ENCODE results near the gene CBX2.

The CBX2 gene

DNA sequence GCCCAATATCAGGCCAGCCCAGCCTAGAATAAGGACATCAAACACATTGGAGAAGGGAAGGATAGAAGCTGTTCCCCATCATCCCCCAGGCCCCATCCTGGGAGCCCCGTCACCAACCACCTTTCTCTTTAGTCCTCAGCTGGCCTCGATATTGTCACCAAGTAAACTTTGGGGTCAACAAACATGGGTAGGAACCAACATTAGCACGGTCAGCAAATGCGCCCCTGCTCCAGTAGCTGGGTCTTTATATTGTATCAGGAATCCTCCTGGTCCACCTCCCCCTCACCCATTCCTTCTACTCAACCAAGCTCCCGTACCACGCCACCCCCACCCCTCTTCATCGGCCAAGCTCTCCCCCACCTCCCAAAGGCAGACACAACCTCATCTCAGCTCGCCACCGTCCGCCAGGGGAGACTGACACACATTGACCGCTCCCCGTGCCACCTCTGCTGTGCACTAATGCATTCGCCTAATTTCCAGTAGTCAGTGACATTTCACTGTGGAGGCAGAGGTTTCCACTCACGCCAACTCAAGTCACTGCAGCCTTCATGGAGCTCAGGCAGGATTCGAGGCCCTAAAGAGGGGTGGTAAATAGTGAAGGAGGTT is 20.7 kb upstream of the CBX2 start:
- TF ChIP-seq, protein P1, sequence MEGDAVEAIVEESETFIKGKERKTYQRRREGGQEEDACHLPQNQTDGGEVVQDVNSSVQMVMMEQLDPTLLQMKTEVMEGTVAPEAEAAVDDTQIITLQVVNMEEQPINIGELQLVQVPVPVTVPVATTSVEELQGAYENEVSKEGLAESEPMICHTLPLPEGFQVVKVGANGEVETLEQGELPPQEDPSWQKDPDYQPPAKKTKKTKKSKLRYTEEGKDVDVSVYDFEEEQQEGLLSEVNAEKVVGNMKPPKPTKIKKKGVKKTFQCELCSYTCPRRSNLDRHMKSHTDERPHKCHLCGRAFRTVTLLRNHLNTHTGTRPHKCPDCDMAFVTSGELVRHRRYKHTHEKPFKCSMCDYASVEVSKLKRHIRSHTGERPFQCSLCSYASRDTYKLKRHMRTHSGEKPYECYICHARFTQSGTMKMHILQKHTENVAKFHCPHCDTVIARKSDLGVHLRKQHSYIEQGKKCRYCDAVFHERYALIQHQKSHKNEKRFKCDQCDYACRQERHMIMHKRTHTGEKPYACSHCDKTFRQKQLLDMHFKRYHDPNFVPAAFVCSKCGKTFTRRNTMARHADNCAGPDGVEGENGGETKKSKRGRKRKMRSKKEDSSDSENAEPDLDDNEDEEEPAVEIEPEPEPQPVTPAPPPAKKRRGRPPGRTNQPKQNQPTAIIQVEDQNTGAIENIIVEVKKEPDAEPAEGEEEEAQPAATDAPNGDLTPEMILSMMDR (IDR thresholded peaks at IDR 0.05; ENCODE audit: low read depth, low read length, missing control alignments) = no peak
- in situ Hi-C loops (cut with HindIII; ENCODE audit: low pct_ligation_motif_present, low sequenced_read_pairs) = no loop called here
- no peak overlapping the region for H3K4me3 ChIP-seq (ENCODE audit: low read depth, low read length)
- H3K27me3 ChIP-seq (replicated peaks) = peaks cover 1% of the 10 kb centered on the region
- H3K36me3 ChIP-seq (replicated peaks) = no peaks in the 10 kb centered on the region
- H3K27ac ChIP-seq = no peak overlapping the region
- DNase-seq = no peak

DNA sequence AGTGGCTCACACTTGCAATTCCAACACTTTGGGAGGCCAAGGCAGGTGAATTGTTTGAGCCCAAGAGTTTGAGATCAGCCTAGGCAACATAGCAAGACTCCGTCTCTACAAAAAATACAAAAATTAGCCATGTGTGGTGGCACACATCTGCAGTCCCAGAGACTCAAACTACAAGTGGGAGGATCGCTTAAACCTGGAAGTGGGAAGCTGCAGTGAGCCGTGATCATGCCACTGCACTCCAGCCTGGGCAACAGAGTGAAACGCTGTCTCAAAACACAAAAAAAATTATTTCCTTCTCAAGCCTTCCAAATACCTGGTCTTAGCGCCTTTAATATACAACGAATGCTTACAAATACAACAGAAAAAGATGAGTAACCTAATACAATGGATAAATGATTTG is 19.7 kb upstream of the CBX2 start:
- in situ Hi-C loops (cut with HindIII; ENCODE audit: low pct_ligation_motif_present, low sequenced_read_pairs) = no loop called here
- Histone ChIP-seq H3K27ac (no peak overlapping the region), H3K4me3 (ENCODE audit: low read depth, low read length) (no peak overlapping the region), H3K27me3 (replicated peaks) (peaks cover 1% of the 10 kb centered on the region), H3K36me3 (replicated peaks) (no peaks in the 10 kb centered on the region)
- DNase-seq = no peak
- TF ChIP-seq, protein P1 (IDR thresholded peaks at IDR 0.05; ENCODE audit: low read depth, low read length, missing control alignments) = no peak

DNA sequence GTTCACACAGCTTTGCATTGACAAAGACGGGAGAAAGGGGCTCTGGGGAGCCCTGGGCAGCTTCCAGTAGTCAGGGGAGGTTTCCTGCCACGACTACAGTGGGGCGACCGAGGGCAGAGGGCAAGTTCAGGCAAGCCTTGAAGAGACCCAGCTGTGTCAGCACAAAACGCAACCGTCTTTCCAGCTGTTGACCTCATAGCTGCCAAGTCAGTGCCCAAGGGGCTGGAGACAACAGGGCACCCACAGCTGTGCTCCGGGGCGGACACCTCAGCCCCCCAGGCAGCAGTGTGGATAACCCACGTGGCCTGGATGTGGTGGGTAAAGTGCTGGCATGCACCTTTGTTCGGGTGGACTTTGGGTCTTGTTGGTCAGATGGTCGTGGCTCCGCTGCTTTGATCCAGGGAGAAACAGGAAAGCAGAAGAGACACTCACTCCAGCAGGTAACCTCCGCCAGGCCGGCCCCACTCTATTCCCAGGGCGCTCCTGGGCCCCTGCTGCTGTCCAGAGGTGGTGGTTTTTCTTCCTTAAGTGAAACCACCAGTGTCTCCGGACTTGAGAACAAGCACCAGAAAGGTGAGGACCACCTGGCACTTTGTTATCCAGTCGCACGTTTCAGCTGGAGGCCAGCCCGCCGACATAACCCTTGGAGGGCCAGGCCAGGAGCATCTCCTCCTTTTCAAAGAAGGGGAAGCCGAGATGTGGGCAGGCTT is 17.6 kb upstream of the CBX2 start:
- DNase-seq = no peak
- H3K27me3 ChIP-seq (replicated peaks) = no peaks in the 10 kb centered on the region
- H3K27ac ChIP-seq = no peak overlapping the region
- no peaks in the 10 kb centered on the region for H3K36me3 ChIP-seq (replicated peaks)
- in situ Hi-C loops (cut with HindIII; ENCODE audit: low pct_ligation_motif_present, low sequenced_read_pairs) = no loop called here
- TF ChIP-seq, protein P1 (IDR thresholded peaks at IDR 0.05; ENCODE audit: low read depth, low read length, missing control alignments) = no peak
- H3K4me3 ChIP-seq (ENCODE audit: low read depth, low read length) = no peak overlapping the region

DNA sequence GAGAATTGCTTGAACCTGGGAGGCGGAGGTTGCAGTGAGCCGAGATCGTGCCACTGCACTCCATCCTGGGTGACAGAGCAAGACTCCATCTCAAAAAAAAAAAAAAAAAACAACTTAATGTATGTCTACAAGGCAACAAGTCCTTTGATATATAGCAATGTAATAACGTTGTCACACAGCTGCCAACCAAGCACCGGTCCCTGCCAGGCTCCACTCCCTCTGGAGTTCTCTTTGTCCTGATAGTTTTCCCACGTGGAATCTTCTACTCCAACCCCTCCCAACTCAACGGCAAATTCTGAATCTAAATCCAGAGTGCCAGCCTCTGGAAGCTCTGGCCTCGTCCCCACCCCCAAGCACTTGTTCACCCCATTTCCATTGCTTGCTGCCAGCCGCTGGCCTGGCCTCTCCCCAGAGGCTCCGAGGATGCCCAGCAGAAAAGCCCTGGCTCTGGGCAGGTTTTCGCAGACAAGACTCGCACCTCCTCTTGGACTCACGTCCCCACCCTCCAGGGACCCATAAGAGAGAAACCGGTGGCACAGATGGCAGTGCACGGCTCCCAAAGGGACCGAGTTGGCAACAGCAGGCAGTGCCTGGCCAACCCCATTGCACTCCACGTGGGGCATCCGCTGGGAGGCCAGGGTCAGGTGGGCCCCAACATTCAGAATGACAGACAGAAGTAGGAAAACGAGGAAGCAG is 15.9 kb upstream of the CBX2 start:
- H3K27ac ChIP-seq = no peak overlapping the region
- no peak overlapping the region for H3K4me3 ChIP-seq (ENCODE audit: low read depth, low read length)
- H3K27me3 ChIP-seq (replicated peaks) = no peaks in the 10 kb centered on the region
- H3K36me3 ChIP-seq (replicated peaks) = no peaks in the 10 kb centered on the region
- no peak for DNase-seq
- TF ChIP-seq, protein P1 (IDR thresholded peaks at IDR 0.05; ENCODE audit: low read depth, low read length, missing control alignments) = no peak
- in situ Hi-C loops (cut with HindIII; ENCODE audit: low pct_ligation_motif_present, low sequenced_read_pairs) = no loop called here

DNA sequence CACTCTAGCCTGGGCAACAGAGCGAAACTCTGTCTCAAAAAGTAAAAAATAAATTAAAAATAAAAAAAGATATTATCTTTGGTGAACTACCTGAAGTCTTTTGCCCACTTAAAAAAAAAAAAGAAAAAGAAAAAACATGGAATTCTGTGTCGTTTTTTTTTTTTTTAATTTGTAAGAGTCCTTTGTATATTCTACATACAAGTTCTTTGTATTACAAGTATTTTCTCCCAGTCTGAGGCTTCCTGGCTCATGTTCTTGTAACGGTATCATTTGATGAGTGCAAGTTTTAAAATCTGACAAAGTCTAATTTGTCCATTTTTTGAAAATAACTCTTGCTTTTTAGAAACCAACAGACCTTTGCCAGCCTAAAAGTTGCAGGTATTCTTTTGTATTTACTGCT is 12.2 kb upstream of the CBX2 start:
- TF ChIP-seq, protein P1 (IDR thresholded peaks at IDR 0.05; ENCODE audit: low read depth, low read length, missing control alignments) = no peak
- in situ Hi-C loops (cut with HindIII; ENCODE audit: low pct_ligation_motif_present, low sequenced_read_pairs) = no loop called here
- no peaks in the 10 kb centered on the region for H3K27me3 ChIP-seq (replicated peaks)
- no peak overlapping the region for H3K27ac ChIP-seq
- no peak for DNase-seq
- no peak overlapping the region for H3K4me3 ChIP-seq (ENCODE audit: low read depth, low read length)
- no peaks in the 10 kb centered on the region for H3K36me3 ChIP-seq (replicated peaks)

All from brain microvascular endothelial cell (primary cell).